NCI-H526 treated with DMSO at 0.1 percent for 48 hours (cell line): ENCODE measurements around the gene AHNAK2.

ENCODE experiments used
- DNase-seq: peaks from one replicate; lab custom pipeline; 2025; lab: John Stamatoyannopoulos, UW

Gene AHNAK2

GRCh38 chr14:104973385-104974145, 4.6 kb downstream of the AHNAK2 start:
- no peak for DNase-seq

GRCh38 chr14:104973135-104973384, 5.1 kb downstream of the AHNAK2 start:
- DNase-seq: no peak

GRCh38 chr14:104972301-104973134, 5.7 kb downstream of the AHNAK2 start:
- DNase-seq: peak; percentile 32

GRCh38 chr14:104971447-104972240, 6.5 kb downstream of the AHNAK2 start:
- no peak for DNase-seq

GRCh38 chr14:104970231-104971068, 7.7 kb downstream of the AHNAK2 start:
- no peak for DNase-seq

GRCh38 chr14:104969741-104970230, 8.4 kb downstream of the AHNAK2 start:
- no peak for DNase-seq

GRCh38 chr14:104968541-104969401, 9.4 kb downstream of the AHNAK2 start:
- peak; percentile 61 for DNase-seq

- DNase-seq: peak; percentile 61
These were observed 10.0 kb downstream of the AHNAK2 start for GRCh38 chr14:104968153-104968527.

GRCh38 chr14:104967386-104968152, 10.6 kb downstream of the AHNAK2 start:
- peak; percentile 36 for DNase-seq

- no peak for DNase-seq
These were observed 11.2 kb downstream of the AHNAK2 start for GRCh38 chr14:104966981-104967385.

- no peak for DNase-seq
These were observed 11.8 kb downstream of the AHNAK2 start for GRCh38 chr14:104966261-104966865.

- no peak for DNase-seq
These were observed 12.5 kb downstream of the AHNAK2 start for GRCh38 chr14:104965561-104966231.

GRCh38 chr14:104964546-104964945, 13.6 kb downstream of the AHNAK2 start:
- DNase-seq: no peak

GRCh38 chr14:104957146-104958113, 20.7 kb downstream of the AHNAK2 start:
- no peak for DNase-seq

GRCh38 chr14:104956290-104956890, 21.8 kb downstream of the AHNAK2 start:
- DNase-seq: no peak

- DNase-seq: no peak
These were observed 22.8 kb downstream of the AHNAK2 start for GRCh38 chr14:104955396-104955770.

- DNase-seq: no peak
These were observed 23.3 kb downstream of the AHNAK2 start for GRCh38 chr14:104954746-104955395.
